Jurkat, Clone E6-1 (cell line): ENCODE measurements around the gene RXRG.
A peak's percentile ranks its signal among the peaks of the same experiment; 100 is the strongest.

Experiments used
- DNase-seq: peaks from one replicate; pipeline ENCODE4 v3.0.0-alpha.2; 2011; ENCODE audit warnings: low read depth, low spot score
- H3K4me3 ChIP-seq: 2 replicates; pipeline ENCODE4 v1.5.1; 2011; ENCODE audit warnings: mild to moderate bottlenecking, low read length, control low read depth, moderate library complexity

Gene RXRG

GRCh38 chr1:165383067-165383466 is 61.9 kb downstream of the RXRG start:
- no peak for DNase-seq

GRCh38 chr1:165381745-165382505 is 63.0 kb downstream of the RXRG start:
- H3K4me3 ChIP-seq = no peak overlapping the region
- DNase-seq = no peak

More at GRCh38 chr1:165383067-165383466, 61.9 kb downstream of the RXRG start:
- H3K4me3 ChIP-seq = no peak overlapping the region

- H3K4me3 ChIP-seq = no peak overlapping the region
- DNase-seq = no peak
Measured at GRCh38 chr1:165376811-165377311, 68.1 kb downstream of the RXRG start.

GRCh38 chr1:165376041-165376810 is 68.7 kb downstream of the RXRG start:
- no peak for DNase-seq
- H3K4me3 ChIP-seq = no peak overlapping the region

GRCh38 chr1:165375623-165376022 is 69.3 kb downstream of the RXRG start:
- no peak overlapping the region for H3K4me3 ChIP-seq
- no peak for DNase-seq

GRCh38 chr1:165371588-165372225 is 73.2 kb downstream of the RXRG start:
- H3K4me3 ChIP-seq = no peak overlapping the region
- no peak for DNase-seq

GRCh38 chr1:165369255-165369848 is 75.6 kb downstream of the RXRG start:
- H3K4me3 ChIP-seq = no peak overlapping the region
- DNase-seq = peak; percentile 18

GRCh38 chr1:165367375-165367993 is 77.4 kb downstream of the RXRG start:
- DNase-seq = peak; percentile 76
- H3K4me3 ChIP-seq = no peak overlapping the region

GRCh38 chr1:165365341-165365740 is 79.6 kb downstream of the RXRG start:
- H3K4me3 ChIP-seq = no peak overlapping the region
- DNase-seq = no peak

- no peak for DNase-seq
- H3K4me3 ChIP-seq = no peak overlapping the region
Measured at GRCh38 chr1:165364568-165365133, 80.3 kb downstream of the RXRG start.

GRCh38 chr1:165356876-165357275 is 88.0 kb downstream of the RXRG start:
- DNase-seq = no peak
- no peak overlapping the region for H3K4me3 ChIP-seq

GRCh38 chr1:165355977-165356811 is 88.7 kb downstream of the RXRG start, which contains the start of gene LMX1A:
Gene LMX1A (minus strand): TSS chr1:165356715. CDS start chr1:165355559, 1,156 bp downstream.
- DNase-seq = no peak
- H3K4me3 ChIP-seq = no peak within 1 kb of the TSS

- no peak overlapping the region for H3K4me3 ChIP-seq
- no peak for DNase-seq
Measured at GRCh38 chr1:165355139-165355976, 89.6 kb downstream of the RXRG start.

- H3K4me3 ChIP-seq = no peak overlapping the region
- no peak for DNase-seq
Measured at GRCh38 chr1:165354739-165355138, 90.2 kb downstream of the RXRG start.

GRCh38 chr1:165353731-165354671 is 90.9 kb downstream of the RXRG start:
- H3K4me3 ChIP-seq = no peak overlapping the region
- DNase-seq = no peak
